Liver (tissue), 9 donors: ENCODE results near the gene CEP162. TPM values are rescaled to one million over a fixed set of nuclear protein-coding genes. Genes with fewer than 3 reads are reported as not detected.

Experiments used
- DNase-seq: peaks from one replicate; pipeline ENCODE4 v3.0.0-alpha.2; 2017; ENCODE audit warnings: low spot score
- H3K27ac ChIP-seq, 2 donors: one replicate each; pipeline ENCODE4 v1.7.0; 2013; ENCODE audit warnings: inconsistent platforms in 2 of 2, low read length in 2 of 2, control low read depth in 1 of 2, low read depth in 1 of 2, mild to moderate bottlenecking in 1 of 2
- H3K27me3 ChIP-seq, 4 donors: one replicate each; pipeline versions ENCODE4 v1.6.1 to v1.7.0; 2013; ENCODE audit warnings: low read length in 3 of 4, inconsistent platforms in 1 of 4, mild to moderate bottlenecking in 1 of 4, moderate library complexity in 1 of 4; ENCODE audit not compliant: control insufficient read depth in 4 of 4, insufficient read depth in 4 of 4
- H3K36me3 ChIP-seq, 4 donors: one replicate each; pipeline versions ENCODE4 v1.6.1 to v1.7.0; 2013; ENCODE audit warnings: low read length in 3 of 4, mild to moderate bottlenecking in 3 of 4, low read depth in 1 of 4, moderate library complexity in 1 of 4; ENCODE audit not compliant: control insufficient read depth in 4 of 4, insufficient read depth in 3 of 4
- H3K4me1 ChIP-seq, 4 donors: one replicate each; pipeline versions ENCODE4 v1.6.1 to v1.7.0; 2013; ENCODE audit warnings: low read length in 3 of 4, mild to moderate bottlenecking in 3 of 4, moderate library complexity in 1 of 4; ENCODE audit not compliant: control insufficient read depth in 4 of 4, insufficient read depth in 4 of 4
- H3K4me3 ChIP-seq, 3 donors: one replicate each; pipeline versions ENCODE4 v1.6.1 to v1.7.0; 2013; ENCODE audit warnings: low read length in 3 of 3, control low read depth in 1 of 3, low read depth in 1 of 3, mild to moderate bottlenecking in 1 of 3
- H3K9ac ChIP-seq, 2 donors: one replicate each; pipeline ENCODE4 v1.7.0; 2013; ENCODE audit warnings: low read length in 2 of 2, mild to moderate bottlenecking in 2 of 2, moderate library complexity in 2 of 2, control low read depth in 1 of 2, low read depth in 1 of 2
- H3K9me3 ChIP-seq, 4 donors: one replicate each; pipeline versions ENCODE4 v1.6.1 to v1.7.0; 2013; ENCODE audit warnings: low read length in 3 of 4; ENCODE audit not compliant: control insufficient read depth in 4 of 4
- EGR1 ChIP-seq, 2 donors: IDR thresholded peaks; 2 replicates each; pipeline ENCODE4 v1.6.1; 2016 to 2018; ENCODE audit warnings: antibody characterized with exemption in 2 of 2, low read depth in 2 of 2
- FOXA1 ChIP-seq: IDR thresholded peaks from 2 replicates; pipeline ENCODE4 v1.6.1; 2016; ENCODE audit warnings: antibody characterized with exemption
- FOXA2 ChIP-seq: IDR thresholded peaks from 2 replicates; pipeline ENCODE4 v1.6.1; 2016; ENCODE audit warnings: antibody characterized with exemption
- GABPA ChIP-seq, 2 donors: IDR thresholded peaks in 1 of 2; conservative IDR thresholded peaks in 1 of 2; 2 replicates each; pipeline ENCODE4 v1.6.1; 2016; ENCODE audit warnings: antibody characterized with exemption in 2 of 2, mild to moderate bottlenecking in 1 of 2, moderate library complexity in 1 of 2
- HNF4A ChIP-seq, 2 donors: conservative IDR thresholded peaks; 2 replicates each; pipeline ENCODE4 v1.6.1; 2016; ENCODE audit warnings: antibody characterized with exemption in 2 of 2, mild to moderate bottlenecking in 2 of 2
- HNF4G ChIP-seq: IDR thresholded peaks from 2 replicates; pipeline ENCODE4 v1.6.1; 2016; ENCODE audit warnings: antibody characterized with exemption
- JUND ChIP-seq, 2 donors: IDR thresholded peaks; 2 replicates each; pipeline ENCODE4 v1.6.1; 2016; ENCODE audit warnings: antibody characterized with exemption in 2 of 2
- NR2F2 ChIP-seq: IDR thresholded peaks from 2 replicates; pipeline ENCODE4 v1.6.1; 2016; ENCODE audit warnings: antibody characterized with exemption
- RAD21 ChIP-seq, 2 donors: IDR thresholded peaks; 2 replicates each; pipeline ENCODE4 v1.6.1; 2016; ENCODE audit warnings: antibody characterized with exemption in 2 of 2, mild to moderate bottlenecking in 2 of 2
- RXRA ChIP-seq, 2 donors: IDR thresholded peaks; 2 replicates each; pipeline ENCODE4 v1.6.1; 2017 to 2018; ENCODE audit warnings: antibody characterized with exemption in 2 of 2, mild to moderate bottlenecking in 1 of 2
- SP1 ChIP-seq: IDR thresholded peaks from 2 replicates; pipeline ENCODE4 v1.6.1; 2018; ENCODE audit warnings: antibody characterized with exemption, mild to moderate bottlenecking
- TAF1 ChIP-seq: conservative IDR thresholded peaks from 2 replicates; pipeline ENCODE4 v1.6.1; 2016; ENCODE audit warnings: antibody characterized with exemption, mild to moderate bottlenecking
- YY1 ChIP-seq: IDR thresholded peaks from 2 replicates; pipeline ENCODE4 v1.6.1; 2016; ENCODE audit warnings: antibody characterized with exemption, mild to moderate bottlenecking
- WGBS: extraction: QIAGEN DNeasy Blood & Tissue Kit; methylation state at CpG from one replicate; pipeline ENCODE4 v1.1.7; 2013; 5-methylcytosine and 5-hydroxymethylcytosine counted together
- polyA plus RNA-seq, 2 donors: library from polyadenylated mRNA; stranded (reverse) in 1 of 2; unstranded in 1 of 2; fragments of 200-250 nt in 1 of 2; fragments of >200 nt in 1 of 2; fragmentation: Nextera tagmentation in 1 of 2; extraction: Ambion mirVana in 1 of 2; gene quantifications; one replicate each; pipeline versions ENCODE4 v1.2.1 to v1.2.3, GENCODE V29; 2013 to 2015
- total RNA-seq, 2 donors: library from RNA; depleted of rRNA; stranded (reverse); fragments of >200 nt; gene quantifications; one replicate each; pipeline ENCODE4 v1.2.3, GENCODE V29; 2014
- TF ChIP-seq, protein P1 (sequence below): IDR thresholded peaks from 2 replicates; pipeline ENCODE4 v1.6.1; 2016; ENCODE audit warnings: antibody characterized with exemption
- TF ChIP-seq, protein P2 (sequence below): IDR thresholded peaks from 2 replicates; pipeline ENCODE4 v1.6.1; 2016; ENCODE audit warnings: antibody characterized with exemption
- TF ChIP-seq, protein P3 (sequence below): IDR thresholded peaks from 2 replicates; pipeline ENCODE4 v1.6.1; 2016; ENCODE audit warnings: antibody characterized with exemption, mild to moderate bottlenecking
- TF ChIP-seq, protein P4 (sequence below): fragments of 150-350 bp; IDR thresholded peaks from 2 replicates; pipeline ENCODE4 v1.5.1; 2017; ENCODE audit warnings: improper control_type of control experiment, low read depth, low read length; ENCODE audit not compliant: missing input control
- TF ChIP-seq, protein P5 (sequence below): IDR thresholded peaks from 2 replicates; pipeline ENCODE4 v1.6.1; 2016; ENCODE audit warnings: antibody characterized with exemption
- donor health status: healthy.
- donor health status: healthy.
- donor health status: healthy.
- donor health status: healthy.
- donor health status: healthy.

Gene CEP162
- total and polyA plus RNA-seq, 4 donors, result 0.87 to 4.4 (median 2.6) TPM

DNA sequence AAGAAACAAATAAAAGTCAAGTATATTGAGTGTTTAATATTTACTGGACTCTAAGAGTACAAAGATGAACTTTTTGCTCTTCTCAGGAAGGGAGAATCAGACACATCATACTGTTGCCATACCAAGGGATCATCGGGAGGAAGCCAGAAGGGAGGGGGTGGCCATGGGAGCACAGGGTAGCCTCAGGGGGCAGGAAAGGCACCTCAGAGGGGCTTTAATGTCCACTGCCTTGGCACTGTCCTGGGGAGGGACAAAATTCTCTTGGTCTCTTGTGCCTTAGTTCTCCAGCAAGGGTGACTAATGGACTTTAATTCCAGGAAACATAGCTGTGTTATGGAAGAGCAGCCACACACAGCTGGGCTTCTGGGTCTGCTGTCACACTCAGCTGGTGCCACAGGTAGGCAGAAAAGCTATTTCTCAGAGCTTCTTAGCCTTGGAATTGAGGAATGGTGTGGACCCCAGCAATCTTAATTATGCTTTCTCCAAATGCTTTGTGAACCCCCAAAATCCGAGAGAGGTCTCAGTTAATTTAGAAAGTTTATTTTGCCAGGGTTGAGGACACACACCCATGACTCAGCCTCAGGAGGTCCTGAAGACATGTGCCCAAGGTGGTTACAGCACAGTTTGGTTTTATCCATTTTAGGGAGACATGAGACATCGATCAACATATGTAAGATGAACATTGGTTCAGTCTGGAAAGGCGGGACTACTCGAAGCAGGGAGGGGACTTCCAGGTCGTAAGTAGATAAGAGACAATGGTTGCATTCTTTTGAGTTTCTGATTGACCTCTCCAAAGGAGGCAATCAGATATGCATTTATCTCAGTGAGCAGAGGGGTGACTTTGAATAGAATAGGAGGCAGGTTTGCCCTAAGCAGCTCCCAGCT lies 140.7 kb downstream of the CEP162 start:
- H3K9ac ChIP-seq, result no peak overlapping the region
- no peaks in the 10 kb centered on the region for H3K9me3 ChIP-seq
- H3K4me3 ChIP-seq, result no peak overlapping the region
- H3K27me3 ChIP-seq, result no peaks in the 10 kb centered on the region
- no peaks in the 10 kb centered on the region for H3K36me3 ChIP-seq
- TF ChIP-seq RAD21 (IDR thresholded peaks at IDR 0.05) (no peak), RXRA (IDR thresholded peaks at IDR 0.05) (no peak), TAF1 (no peak), EGR1 (IDR thresholded peaks at IDR 0.05; ENCODE audit: low read depth in 2 of 2) (no peak)
- TF ChIP-seq, protein P1, sequence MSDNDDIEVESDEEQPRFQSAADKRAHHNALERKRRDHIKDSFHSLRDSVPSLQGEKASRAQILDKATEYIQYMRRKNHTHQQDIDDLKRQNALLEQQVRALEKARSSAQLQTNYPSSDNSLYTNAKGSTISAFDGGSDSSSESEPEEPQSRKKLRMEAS, result no peak
- TF ChIP-seq, protein P2, sequence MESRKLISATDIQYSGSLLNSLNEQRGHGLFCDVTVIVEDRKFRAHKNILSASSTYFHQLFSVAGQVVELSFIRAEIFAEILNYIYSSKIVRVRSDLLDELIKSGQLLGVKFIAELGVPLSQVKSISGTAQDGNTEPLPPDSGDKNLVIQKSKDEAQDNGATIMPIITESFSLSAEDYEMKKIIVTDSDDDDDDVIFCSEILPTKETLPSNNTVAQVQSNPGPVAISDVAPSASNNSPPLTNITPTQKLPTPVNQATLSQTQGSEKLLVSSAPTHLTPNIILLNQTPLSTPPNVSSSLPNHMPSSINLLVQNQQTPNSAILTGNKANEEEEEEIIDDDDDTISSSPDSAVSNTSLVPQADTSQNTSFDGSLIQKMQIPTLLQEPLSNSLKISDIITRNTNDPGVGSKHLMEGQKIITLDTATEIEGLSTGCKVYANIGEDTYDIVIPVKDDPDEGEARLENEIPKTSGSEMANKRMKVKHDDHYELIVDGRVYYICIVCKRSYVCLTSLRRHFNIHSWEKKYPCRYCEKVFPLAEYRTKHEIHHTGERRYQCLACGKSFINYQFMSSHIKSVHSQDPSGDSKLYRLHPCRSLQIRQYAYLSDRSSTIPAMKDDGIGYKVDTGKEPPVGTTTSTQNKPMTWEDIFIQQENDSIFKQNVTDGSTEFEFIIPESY, result no peak
- H3K4me1 ChIP-seq, result no peaks in the 10 kb centered on the region
- WGBS, result 53% methylated on average over 6 of the region's 6 CpGs
- DNase-seq, result no peak
- H3K27ac ChIP-seq, result no peak overlapping the region

DNA sequence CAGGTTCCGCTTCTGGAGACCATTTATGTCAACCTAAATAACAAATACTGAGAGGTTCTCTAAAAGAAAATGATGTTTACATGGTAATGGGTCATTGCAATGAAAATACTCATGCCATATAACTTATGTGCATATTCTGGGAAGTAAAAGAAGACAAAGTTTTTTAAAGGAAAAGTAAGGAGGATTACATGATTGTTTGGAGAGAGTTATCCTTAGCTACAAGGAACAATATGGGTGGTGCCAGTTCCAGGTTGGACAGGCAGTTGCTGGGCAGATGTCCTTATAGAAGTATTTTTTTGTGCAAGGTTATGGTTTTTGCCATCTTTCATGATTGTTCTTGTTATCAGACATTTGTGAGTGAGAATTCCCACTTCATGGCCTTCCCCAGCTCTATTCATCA lies 141.4 kb downstream of the CEP162 start:
- H3K4me3 ChIP-seq, result no peak overlapping the region

More for the DNA sequence above, 141.4 kb downstream of the CEP162 start:
- Histone ChIP-seq H3K27me3 (no peaks in the 10 kb centered on the region), H3K9me3 (no peaks in the 10 kb centered on the region), H3K27ac (no peak overlapping the region), H3K9ac (no peak overlapping the region), H3K36me3 (no peaks in the 10 kb centered on the region), H3K4me1 (no peaks in the 10 kb centered on the region)
- no peak for DNase-seq
- WGBS, result 84% methylated on average over 1 of the region's 1 CpG
- TF ChIP-seq NR2F2 (no peak), SP1 (no peak), RAD21 (IDR thresholded peaks at IDR 0.05) (no peak), HNF4A (conservative IDR thresholded peaks at IDR 0.05) (no peak), FOXA2 (no peak), HNF4G (no peak), EGR1 (IDR thresholded peaks at IDR 0.05; ENCODE audit: low read depth in 2 of 2) (no peak), GABPA (IDR thresholded peaks at IDR 0.05 in 1 of 2, conservative IDR thresholded peaks at IDR 0.05 in 1 of 2) (no peak), JUND (IDR thresholded peaks at IDR 0.05) (no peak), RXRA (IDR thresholded peaks at IDR 0.05) (no peak), TAF1 (no peak), FOXA1 (no peak), YY1 (no peak)
- TF ChIP-seq, protein P3, sequence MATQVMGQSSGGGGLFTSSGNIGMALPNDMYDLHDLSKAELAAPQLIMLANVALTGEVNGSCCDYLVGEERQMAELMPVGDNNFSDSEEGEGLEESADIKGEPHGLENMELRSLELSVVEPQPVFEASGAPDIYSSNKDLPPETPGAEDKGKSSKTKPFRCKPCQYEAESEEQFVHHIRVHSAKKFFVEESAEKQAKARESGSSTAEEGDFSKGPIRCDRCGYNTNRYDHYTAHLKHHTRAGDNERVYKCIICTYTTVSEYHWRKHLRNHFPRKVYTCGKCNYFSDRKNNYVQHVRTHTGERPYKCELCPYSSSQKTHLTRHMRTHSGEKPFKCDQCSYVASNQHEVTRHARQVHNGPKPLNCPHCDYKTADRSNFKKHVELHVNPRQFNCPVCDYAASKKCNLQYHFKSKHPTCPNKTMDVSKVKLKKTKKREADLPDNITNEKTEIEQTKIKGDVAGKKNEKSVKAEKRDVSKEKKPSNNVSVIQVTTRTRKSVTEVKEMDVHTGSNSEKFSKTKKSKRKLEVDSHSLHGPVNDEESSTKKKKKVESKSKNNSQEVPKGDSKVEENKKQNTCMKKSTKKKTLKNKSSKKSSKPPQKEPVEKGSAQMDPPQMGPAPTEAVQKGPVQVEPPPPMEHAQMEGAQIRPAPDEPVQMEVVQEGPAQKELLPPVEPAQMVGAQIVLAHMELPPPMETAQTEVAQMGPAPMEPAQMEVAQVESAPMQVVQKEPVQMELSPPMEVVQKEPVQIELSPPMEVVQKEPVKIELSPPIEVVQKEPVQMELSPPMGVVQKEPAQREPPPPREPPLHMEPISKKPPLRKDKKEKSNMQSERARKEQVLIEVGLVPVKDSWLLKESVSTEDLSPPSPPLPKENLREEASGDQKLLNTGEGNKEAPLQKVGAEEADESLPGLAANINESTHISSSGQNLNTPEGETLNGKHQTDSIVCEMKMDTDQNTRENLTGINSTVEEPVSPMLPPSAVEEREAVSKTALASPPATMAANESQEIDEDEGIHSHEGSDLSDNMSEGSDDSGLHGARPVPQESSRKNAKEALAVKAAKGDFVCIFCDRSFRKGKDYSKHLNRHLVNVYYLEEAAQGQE, result no peak
- TF ChIP-seq, protein P1, result no peak
- TF ChIP-seq, protein P2, result no peak
- TF ChIP-seq, protein P4, sequence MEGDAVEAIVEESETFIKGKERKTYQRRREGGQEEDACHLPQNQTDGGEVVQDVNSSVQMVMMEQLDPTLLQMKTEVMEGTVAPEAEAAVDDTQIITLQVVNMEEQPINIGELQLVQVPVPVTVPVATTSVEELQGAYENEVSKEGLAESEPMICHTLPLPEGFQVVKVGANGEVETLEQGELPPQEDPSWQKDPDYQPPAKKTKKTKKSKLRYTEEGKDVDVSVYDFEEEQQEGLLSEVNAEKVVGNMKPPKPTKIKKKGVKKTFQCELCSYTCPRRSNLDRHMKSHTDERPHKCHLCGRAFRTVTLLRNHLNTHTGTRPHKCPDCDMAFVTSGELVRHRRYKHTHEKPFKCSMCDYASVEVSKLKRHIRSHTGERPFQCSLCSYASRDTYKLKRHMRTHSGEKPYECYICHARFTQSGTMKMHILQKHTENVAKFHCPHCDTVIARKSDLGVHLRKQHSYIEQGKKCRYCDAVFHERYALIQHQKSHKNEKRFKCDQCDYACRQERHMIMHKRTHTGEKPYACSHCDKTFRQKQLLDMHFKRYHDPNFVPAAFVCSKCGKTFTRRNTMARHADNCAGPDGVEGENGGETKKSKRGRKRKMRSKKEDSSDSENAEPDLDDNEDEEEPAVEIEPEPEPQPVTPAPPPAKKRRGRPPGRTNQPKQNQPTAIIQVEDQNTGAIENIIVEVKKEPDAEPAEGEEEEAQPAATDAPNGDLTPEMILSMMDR, result no peak
- TF ChIP-seq, protein P5, sequence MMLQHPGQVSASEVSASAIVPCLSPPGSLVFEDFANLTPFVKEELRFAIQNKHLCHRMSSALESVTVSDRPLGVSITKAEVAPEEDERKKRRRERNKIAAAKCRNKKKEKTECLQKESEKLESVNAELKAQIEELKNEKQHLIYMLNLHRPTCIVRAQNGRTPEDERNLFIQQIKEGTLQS, result no peak
